NCI-H1092 (cell line): ENCODE data around the gene ARHGAP12.

Source experiments
- DNase-seq: peaks from one replicate; lab custom pipeline; 2025; lab: John Stamatoyannopoulos, UW

Gene ARHGAP12

DNA sequence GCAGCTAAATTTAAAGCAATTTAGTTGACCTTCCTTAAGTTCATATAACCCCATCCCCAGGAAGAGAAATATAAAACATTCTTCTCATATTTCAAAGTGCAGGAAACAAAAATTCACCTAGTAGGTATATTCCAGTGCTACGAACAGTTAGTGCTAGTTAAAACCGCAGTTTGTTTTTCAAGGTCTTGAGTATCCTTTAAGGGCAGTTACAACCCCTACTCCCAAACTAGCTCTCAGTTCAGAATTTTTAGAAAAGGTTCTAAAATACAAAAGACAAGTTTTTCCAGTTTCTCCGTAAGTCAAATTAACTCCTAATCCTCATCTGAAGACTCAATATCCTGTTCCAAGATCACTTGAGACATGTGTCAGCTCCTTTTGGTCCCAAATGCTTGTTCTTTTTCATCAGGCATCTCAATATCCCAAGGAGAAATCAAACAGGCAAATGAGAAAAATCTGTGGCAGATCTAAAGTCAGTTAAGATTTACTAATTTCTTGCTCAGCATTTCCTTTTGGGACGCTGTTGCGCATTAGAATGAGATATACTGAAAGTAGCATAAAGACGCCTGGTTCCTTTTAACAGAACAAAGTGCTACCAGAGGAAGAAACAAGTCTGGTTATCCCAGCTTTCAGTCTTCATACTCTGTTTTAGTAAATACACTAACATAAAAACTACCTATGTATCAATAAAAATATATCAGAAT, 51.8 kb downstream of the ARHGAP12 start:
- DNase-seq, result no peak

DNA sequence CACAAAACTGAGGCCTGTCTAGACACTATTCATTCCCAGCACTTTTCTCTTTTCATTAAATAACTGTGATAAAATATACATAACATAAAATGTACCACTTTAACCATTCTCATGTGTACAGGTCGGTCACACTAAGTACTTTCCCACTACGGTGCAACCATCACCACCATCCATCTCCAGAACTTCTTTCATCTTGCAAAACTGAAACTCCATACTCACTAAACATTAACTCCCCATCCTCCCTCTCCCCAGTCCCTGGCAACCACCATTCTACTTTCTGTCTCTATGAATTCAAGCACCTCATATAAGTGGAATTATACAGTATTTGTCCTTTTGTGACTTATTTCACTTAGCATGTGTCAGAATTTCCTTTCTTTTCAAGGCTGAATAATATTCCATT, 53.0 kb downstream of the ARHGAP12 start:
- no peak for DNase-seq

DNA sequence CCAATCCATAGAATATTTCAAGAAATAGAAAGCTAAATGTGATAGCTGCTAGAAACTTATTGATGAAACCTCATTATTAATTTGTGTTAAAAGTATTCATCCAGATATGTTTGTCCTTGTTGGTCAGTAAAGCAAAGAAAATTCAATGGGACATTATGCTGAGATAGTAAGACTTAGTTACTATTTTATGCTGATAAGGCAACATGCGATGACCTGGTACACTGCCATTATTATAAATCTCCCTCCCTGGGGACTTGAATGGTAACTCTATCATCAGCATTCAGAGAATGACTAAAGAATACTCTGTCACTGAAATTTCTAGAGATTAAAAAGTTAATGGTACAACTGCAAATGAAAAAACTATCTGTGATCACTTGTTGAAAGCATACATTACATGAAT, 54.9 kb downstream of the ARHGAP12 start:
- DNase-seq, result no peak

DNA sequence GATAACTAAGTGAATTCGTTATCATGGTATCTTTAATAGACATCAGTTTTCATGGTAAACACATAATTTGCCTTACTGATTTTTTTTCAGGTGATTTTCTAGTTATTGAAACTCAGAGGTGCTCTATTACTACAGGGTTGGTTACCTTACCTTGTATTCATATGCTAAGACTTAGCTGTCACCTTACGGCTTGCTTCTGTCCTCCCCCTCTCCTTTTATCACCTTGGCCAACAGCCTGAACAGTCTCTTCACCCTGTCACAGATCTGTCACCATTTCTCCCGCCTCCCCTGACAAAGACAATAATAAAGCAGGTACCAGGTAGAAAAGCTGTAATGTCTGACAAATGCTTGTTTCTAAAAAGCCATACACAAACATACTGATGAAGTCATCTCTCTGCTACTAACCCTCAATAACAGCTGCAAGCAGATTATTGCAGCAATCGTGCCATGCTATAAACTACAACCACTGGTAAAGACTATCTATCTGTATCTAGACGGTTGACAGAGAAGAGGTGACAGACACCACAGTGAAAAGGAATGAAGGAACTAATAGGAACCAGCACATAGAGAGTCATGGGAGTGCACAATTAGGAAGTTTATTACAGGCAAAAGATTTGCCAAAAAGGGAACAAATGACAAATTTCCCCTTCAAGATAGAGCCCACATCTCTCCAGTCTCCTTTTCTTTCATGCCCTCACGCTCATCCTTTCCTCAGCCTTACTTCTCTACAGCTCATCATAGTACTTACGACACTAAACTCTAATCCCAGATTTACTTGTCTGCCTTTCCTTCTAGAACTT, 57.2 kb downstream of the ARHGAP12 start:
- no peak for DNase-seq

DNA sequence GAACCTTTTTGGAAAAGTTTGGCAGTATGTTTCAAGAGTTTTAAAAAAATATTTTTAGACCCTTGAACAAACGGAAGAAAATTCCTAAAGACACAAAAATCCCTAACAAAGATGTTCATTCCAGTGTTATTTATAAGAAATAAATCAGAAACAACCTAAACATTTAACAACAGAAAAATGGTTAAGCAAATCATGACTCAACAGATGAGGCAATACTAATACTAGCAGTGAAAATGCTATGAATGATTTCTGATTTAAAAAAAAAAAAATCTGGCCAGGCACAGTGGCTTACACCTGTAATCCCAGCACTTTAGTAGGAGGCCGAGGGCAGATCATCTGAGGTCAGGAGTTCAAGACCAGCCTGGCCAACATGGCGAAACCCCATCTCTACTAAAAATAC, 61.0 kb downstream of the ARHGAP12 start:
- no peak for DNase-seq

DNA sequence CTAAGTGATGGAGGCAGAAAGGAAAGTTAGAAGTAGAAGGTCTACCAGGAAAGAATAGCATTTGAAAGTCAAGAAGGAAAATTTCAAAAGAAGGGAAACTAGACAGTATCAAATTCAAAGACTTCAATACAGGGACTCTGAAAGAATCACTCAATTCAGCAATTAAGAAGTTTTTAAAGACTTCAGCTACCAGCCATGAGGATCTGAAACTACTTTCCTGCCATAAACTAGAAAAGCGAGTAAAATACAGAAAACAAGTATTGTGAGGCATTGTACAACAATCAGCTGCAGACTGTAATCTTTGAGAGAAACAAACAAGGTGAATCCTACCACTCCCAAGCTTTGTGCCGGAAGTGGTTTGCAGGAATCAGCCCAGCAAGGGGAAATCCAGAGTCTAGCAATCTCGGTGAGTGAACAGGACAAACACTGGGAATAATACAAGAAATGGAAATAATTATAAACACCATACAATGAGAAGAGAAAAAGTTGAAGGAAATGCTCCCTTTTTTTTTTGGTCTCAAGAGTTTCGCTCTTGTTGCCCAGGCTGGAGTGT, 62.4 kb downstream of the ARHGAP12 start:
- DNase-seq, result no peak

DNA sequence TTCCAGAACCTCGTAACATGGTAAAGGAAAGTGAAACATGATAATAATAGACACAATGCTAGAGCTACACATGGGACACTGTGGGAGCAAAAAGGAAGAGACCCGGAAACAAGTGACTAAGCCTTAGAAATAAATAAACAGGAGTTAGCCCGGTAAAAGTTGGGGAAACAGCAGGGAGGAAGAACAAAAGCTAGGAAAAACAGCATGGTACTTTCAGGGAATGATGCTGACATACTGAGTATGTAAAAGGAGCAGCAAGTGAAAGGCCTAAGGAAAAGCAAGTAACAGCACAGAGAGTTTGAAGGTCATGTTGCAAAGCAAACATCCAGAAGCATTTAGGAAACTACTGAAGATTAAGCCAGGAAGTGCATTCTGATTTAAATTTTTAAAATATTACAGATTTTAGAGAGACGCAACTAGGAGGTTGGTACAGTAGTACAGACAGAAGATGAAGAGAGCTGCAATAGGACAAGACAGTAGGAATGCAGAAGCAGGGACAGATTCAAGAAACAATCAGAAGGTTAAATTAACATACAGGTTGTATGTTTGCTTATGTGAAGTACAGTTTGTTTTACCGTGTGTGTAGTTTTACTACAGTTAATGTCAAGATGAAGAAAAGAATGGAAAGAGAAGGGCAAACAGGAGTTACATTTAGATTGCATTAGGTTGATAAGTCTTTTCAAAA, 63.7 kb downstream of the ARHGAP12 start:
- DNase-seq, result no peak

DNA sequence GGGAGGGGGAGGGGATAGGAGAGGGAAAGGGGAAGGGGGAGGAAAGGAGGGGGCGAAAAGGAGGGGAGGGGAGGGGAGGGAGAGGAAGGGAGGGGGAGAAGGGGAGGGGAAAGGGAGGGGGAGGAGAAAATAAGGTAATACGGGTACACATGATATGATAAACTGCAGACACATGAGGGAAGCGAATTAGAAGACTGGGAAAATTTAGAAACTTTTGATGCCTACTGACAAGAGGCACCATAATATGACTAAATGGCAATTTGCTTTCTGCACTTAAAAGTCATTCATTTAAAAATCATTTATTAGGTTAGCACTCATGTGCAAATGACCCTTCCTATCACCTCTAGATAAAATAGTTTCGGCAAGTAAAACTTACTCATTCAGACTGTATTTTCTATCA, 73.6 kb downstream of the ARHGAP12 start:
- no peak for DNase-seq

DNA sequence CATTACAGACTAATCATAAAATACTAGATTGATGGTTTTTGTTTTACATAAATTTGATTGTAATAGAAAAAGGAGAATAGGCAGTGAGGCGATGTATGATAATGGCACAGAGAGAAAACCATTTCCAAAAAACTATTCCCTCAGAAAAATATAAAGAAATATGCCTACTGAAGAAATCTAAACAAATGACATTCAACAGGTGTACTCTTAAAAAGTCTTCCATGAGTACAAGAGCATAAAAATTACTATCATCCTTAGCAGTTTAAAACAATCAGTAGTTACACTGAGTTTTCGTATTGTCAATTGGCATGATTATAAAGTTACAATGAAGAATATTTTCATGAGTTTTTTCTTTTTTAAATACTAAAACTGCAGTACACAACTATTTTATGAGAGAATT, 75.0 kb downstream of the ARHGAP12 start:
- DNase-seq, result no peak

DNA sequence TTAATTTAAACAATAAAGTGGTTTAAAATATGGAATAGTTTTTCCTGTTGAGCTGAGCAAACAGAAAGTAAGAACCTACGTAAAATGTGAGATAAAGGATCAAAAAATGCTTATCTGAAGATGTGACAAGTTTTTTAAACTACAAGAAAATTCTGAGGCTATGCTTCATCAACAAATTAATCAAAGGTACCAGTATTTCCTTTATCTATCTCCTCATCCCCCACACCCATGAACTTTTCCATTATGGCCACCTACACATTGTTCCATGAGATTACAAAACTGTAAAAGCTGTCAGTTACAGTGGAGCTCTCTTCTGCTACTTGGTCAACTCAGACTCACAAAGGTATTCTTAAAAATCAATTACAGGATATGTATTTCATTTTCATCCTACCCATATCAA, 77.4 kb downstream of the ARHGAP12 start:
- no peak for DNase-seq

DNA sequence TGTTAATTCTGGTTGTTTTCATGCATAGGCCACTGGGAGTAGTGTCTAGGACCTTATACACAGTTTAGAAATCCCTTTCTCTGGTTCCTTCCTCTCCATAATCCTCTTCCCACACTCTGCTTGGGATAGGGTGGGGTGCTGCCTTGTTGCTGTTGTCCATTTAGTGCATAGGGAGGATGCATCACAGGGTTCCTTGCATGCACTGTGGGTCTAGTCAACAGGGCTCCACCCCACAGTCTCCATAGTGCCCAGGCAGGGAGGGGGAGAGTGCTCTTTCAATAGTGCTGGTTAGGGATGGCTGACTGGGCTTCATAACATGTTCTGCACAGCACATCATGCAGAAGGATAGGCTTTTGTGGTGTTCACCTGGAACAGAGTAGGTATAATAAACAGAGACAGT, 81.1 kb downstream of the ARHGAP12 start:
- DNase-seq, result no peak

DNA sequence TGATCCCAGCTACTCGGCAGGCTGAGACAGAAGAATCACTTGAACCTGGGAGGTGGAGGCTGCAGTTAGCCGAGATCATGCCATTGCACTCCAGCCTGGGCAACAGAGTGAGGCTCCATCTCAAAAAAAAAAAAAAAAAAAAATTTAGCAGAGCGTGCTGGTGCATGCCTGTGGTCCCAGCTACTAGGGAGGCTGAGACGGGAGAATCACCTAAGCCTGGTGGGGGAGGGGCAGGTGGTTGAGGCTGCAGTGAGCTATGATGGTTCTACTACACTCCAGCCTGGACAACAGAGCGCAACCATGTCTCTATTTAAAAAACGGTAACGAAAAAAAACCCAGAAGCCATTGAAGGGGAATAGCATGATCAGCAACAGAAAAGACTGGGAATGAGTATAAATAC, 89.9 kb downstream of the ARHGAP12 start:
- no peak for DNase-seq

DNA sequence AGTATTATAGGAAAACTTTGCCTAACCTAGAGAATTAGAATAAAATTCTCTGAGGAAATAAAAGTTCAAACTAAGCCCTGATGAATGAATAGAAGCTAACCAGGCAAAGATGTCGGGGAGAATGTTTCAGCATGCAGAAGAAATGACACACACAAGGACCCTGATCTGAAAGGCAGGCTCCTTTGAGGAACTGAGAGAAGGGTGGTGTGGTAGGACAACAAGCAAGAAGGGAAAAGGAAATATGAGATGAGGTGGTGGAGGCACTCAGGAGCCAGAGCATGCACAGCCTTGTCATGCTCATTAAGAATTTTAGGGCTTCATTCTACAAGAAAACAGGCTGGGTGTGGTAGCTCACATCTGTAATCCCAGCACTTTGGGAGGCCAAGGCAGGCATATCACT, 90.6 kb downstream of the ARHGAP12 start:
- no peak for DNase-seq

DNA sequence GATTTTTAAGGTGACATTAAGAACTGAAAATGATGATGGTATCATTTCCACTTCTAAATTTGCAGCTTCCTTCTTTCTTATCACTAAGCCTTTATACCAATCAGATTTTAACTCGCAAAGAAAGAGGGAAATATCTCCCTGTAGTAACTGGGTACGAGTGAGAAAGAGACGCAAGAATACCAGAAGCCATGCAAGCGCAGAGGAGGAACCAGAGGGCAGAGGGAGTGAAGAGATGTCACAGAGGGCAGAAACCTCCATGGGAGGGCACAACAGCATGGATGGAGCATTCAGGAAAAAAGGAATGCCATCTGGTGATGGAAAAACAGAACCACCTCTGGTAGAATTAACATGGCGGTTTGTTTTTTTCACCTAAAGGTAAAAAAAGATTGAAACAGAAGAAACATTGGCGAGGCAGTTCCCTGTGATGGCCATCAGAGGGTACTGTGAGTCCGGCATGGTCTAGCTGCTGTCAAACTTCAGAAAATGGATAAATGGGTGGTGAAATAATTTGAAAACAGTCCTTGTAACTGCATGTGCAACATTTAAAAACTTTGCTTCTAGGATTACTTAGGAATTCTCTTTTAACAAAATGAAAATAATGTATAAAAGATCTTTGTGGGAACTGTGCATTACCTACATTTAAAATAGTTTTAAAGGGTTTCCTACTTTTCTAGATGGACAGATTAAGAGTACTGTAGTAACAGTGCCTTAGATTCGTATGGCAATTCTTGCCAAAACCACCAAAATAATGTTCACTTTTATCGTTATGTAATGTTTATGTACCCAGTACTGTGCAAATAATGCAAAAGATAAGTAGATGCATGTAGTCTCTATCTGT, 91.8 kb downstream of the ARHGAP12 start:
- no peak for DNase-seq

DNA sequence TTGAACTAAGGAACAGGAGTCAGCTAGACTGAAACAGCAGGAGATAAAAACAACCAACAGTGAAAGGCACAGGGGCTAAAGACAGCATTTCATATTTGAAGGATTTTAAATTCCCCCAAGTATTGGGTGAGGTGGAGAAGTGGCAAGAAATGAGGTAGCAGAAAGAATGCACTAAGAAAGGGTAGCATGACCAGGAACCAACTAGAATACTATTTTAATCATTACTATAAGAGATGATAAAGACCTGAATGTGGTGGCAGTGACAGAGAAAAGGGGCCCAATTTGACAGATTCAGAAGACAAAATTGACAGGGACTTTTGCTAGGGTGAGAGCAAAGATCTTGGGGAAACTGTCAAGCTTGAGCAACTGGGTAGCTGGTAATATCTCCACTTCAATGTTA, 94.9 kb downstream of the ARHGAP12 start:
- DNase-seq, result no peak

DNA sequence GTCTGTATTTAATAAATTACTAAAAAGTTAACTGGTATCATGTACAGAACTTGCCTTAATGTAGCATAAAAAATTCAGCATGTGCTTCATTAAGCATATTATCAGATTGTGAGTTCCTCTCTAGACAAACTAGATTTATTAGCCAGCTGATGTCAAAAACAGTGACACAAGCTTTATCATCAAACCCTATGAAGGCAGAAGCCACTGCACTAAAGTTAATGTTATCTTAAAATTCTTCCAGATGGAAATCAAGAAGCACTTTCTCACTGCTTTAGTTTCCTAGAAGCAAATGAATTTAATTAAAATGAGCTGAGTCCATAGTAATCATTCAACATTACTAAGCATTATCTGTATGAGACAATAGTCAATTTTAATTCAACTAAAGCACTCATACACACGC, 96.4 kb downstream of the ARHGAP12 start:
- DNase-seq, result no peak

DNA sequence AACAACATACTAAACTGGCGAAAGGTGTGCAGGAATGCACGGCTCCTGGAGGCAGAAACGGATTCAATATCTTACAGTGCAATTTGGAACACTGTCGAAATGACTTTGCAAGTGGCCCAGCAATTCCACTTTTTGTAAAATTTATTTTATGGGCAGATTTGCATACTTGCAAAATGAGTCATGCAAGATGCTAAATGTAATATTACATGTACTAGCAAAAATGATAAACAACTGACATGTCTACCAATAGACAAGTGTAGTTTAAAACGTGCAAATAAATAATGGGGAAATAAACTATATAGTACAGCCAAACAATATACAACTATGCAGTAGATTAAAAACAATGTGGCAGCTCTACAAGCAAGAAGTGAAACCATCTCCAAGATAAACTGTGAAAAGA, 97.7 kb downstream of the ARHGAP12 start:
- no peak for DNase-seq

DNA sequence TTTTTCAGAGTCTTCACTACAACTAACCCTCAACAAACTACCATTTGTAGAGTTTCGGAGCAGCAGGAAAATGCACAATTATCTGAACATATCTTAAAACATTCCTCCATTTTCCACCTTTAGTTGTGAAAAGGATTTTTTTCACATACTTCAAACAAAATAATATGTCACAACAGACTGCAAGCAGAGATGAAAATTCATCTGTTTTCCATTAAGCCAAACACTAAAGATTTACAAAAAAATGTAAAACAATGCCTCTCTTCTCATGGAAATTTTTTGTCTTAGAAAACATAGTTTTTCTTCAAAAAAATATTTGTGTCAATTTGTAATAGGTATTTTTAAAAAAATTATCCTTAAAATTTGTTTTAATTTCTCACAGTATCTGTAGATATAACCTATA, 98.9 kb downstream of the ARHGAP12 start:
- DNase-seq, result no peak

DNA sequence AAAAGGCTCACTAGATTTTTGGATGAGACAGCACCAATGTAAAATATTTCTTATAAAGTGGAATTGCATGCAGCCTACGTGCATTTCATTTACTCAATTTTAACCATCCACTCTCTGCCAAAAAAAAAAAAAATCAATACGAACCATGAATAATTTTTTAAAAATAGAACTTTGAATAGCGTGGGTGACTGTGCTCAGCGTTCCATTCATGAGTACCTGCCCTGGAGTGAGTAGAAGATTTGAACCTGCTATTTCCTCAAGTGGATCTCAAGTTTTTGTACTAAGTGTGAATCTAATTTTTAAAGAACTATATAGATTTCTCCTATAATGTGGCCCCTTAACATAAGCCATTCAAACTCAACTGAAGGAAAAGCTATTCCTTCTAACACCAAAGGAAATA, 105.3 kb downstream of the ARHGAP12 start:
- DNase-seq, result no peak

DNA sequence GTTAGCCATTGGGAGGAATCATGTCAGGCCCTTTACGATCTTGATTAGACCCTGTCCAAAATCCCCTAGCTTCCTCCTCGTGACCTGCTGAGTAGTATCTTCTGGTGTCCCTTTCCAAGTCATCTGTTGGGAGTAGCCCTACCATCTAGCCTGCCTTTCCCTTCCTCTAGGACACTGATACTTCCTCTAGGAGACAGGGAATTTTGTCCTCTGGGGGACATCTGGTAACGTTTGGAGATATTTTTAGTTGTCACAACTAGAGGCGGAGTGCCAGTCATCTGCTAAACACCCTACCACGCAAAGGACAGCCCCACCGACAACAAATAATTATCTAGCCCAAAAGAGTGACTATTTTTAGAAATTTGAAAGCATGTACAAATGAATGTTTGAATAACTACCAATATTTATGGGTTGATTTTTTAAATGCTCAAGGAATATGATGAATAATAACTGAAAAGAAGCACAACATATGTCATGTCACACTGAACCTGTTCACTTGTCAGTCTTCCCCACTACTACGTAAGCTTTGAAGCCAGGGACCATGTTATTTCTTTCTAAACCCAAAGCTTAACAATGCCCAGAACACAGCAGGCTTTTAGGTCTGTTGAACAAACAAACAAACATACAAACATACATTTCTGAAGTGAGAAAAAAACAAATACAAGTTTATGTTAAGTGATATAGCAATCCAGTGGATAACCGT, 105.9 kb downstream of the ARHGAP12 start:
- DNase-seq, result no peak

DNA sequence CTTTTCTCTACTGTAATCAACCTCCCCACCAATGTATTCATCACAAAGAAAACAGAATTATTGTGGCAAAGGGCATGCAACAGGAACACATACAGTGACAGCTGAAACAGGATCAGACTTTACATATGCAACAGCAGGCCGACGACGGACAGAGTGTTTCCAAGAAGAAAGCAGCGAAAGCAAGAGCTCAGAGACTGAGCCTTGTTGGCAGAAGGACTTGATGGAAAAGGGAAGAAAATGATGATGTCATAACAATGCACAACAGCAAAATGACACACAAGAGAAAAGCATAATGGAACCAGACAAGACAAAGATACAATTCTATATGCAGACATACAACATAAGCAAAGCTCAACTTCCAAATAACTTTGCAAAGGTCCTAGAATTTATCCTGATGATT, 106.5 kb downstream of the ARHGAP12 start:
- DNase-seq, result no peak
